Measurements from ENCODE around the gene HRG. TPM values are rescaled to one million over a fixed set of nuclear protein-coding genes. Genes with fewer than 3 reads are reported as not detected.
A peak's percentile ranks its signal among the peaks of the same experiment; 100 is the strongest.
"Not testable (repeated sequence)": the region's sequence is repeated elsewhere in the genome, so short reads cannot be mapped to it uniquely, and the experiment has no call there.

The HRG gene, protein sequence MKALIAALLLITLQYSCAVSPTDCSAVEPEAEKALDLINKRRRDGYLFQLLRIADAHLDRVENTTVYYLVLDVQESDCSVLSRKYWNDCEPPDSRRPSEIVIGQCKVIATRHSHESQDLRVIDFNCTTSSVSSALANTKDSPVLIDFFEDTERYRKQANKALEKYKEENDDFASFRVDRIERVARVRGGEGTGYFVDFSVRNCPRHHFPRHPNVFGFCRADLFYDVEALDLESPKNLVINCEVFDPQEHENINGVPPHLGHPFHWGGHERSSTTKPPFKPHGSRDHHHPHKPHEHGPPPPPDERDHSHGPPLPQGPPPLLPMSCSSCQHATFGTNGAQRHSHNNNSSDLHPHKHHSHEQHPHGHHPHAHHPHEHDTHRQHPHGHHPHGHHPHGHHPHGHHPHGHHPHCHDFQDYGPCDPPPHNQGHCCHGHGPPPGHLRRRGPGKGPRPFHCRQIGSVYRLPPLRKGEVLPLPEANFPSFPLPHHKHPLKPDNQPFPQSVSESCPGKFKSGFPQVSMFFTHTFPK
- polyA plus RNA-seq (2013, experiment 1 of 2; ENCODE audit: insufficient read length), result not detected
- polyA plus RNA-seq (2013, experiment 2 of 2; ENCODE audit: insufficient read length), result not detected

DNA sequence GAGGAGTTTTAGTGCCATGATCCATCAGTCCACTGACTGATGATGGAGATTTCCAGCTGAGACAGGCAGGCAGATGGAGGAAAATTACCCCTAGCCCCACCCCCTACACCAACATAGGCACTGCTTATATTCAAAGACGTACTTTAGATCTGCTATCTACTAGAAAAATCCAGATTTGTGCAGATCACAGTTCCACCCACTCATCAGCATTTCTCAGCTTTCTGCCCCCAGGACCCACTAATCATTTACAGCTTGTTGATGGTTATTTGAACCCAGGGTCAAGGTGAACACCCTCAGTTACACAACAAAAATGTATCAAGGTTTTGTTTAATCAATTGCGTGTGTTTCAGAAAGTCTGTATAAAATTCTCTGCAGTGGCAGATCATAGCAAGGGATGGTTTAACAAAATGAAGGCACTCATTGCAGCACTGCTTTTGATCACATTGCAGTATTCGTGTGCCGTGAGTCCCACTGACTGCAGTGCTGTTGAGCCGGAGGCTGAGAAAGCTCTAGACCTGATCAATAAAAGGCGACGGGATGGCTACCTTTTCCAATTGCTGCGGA lies at the start of gene HRG:
TSS of gene HRG (plus strand) at position 390 of the 564 bp plus-strand sequence. CDS start at position 408, 18 bp downstream.
- DNase-seq, result no peak

DNA sequence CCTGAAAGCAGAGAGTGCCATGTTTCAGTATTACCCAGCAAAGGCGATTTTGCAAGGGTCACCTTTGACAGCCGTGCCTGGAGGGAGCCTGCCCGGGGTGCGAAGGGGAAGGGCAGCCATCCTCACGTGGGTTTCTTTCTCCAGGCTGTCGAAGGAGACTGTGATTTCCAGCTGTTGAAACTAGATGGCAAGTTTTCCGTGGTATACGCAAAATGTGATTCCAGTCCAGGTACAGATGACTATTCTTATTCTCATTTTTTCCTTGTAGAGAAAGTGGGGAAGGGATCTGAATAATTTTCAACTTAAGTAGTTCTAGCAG lies 49.6 kb upstream of the HRG start:
- no peak for DNase-seq

DNA sequence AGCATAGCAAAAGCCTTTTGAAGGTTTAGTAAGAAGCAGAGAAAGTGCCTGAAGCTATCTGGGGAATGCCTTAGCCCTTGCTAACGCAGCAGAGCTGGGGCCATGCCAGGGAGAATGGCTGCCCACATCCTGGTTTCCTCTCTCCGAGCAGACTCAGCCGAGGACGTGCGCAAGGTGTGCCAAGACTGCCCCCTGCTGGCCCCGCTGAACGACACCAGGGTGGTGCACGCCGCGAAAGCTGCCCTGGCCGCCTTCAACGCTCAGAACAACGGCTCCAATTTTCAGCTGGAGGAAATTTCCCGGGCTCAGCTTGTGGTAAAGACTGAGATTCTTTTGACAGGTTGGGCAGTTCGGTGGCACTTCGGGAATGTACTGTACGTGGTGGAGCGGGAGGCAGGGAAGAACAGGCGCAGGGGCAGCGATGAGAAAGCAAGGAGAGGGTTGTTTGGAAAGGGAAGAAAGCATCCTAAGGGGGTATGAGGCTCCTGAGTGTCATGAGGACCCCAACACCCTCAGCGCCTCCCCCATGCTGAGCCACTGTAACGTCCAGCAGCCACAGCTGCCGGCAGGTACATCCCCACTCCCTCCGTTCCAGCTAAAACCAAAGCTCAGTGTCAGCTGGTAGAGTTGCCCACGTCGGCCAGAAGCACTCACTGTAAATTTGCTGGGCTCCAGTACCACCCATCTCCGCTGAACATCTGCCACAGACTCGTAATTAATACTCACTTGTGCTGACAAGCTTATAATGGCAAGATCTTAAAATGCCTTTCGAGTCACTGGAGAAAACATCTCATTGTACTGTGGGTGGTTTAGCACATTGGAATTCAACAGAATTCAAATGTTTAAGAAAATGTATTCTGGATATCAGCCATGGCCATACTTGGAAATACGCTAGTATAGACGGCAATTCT lies 48.5 kb upstream of the HRG start:
- peak; percentile 94 for DNase-seq

DNA sequence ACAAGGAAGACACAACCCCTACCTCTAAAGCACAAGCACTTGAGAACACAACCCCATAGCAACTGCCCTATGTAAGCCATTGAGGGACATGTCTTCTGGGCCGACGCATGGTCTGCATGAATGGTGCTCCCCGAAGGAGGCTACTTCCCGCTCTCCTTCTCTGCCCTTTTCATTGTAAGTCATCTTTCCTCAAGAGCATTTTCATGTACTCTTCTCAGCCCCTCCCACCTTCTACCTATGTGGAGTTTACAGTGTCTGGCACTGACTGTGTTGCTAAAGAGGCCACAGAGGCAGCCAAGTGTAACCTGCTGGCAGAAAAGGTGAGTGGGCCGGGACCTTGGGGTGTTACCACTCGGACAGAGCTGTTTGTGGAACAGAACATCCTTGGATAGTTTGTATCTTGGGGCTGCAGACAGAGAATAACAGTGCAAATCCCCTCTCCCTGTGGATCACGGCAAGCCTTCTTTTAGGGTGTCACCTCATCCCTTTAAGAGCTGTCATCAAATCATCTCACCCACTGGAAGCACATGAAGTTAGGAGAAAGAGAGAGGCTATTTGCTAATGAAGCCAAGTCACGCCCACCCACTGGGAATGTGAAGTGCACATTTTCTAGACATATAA lies 47.4 kb upstream of the HRG start:
- no peak for DNase-seq

DNA sequence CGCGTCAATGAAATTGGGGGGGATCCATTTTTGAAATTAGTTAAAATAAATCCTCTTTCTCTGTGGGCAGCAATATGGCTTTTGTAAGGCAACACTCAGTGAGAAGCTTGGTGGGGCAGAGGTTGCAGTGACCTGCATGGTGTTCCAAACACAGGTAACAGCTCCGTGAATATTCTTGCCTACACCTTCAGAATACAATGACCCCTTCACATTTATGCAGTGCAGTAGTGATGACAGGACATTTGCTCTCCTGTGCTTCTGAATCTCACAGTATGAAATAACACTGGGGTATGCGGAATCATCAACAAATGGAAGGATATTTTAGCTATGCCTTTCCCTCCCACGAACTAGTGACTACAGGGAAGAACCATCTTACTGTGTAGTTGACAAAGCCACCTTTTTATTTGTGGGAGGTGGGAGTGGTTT lies 46.0 kb upstream of the HRG start:
- DNase-seq, result no peak

DNA sequence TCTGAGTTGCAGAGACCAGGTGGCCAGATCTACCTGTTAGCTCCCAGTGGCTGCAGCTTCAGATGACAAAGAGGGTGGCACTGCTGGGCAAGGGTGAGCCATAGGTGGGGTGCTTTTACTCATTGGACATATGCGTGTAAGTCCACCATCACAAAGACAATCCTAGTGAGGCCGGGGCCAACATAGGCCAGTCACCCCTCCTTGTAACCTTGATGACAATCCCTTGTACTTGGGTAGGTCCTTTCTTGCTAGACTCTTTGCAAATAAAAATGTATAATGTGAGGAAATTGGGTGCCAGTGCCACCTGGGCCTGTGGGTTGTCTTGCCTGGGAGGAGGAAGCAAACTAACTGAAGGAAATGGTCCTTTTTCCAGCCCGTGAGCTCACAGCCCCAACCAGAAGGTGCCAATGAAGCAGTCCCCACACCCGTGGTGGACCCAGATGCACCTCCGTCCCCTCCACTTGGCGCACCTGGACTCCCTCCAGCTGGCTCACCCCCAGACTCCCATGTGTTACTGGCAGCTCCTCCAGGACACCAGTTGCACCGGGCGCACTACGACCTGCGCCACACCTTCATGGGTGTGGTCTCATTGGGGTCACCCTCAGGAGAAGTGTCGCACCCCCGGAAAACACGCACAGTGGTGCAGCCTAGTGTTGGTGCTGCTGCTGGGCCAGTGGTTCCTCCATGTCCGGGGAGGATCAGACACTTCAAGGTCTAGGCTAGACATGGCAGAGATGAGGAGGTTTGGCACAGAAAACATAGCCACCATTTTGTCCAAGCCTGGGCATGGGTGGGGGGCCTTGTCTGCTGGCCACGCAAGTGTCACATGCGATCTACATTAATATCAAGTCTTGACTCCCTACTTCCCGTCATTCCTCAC lies 45.4 kb upstream of the HRG start:
- no peak for DNase-seq

DNA sequence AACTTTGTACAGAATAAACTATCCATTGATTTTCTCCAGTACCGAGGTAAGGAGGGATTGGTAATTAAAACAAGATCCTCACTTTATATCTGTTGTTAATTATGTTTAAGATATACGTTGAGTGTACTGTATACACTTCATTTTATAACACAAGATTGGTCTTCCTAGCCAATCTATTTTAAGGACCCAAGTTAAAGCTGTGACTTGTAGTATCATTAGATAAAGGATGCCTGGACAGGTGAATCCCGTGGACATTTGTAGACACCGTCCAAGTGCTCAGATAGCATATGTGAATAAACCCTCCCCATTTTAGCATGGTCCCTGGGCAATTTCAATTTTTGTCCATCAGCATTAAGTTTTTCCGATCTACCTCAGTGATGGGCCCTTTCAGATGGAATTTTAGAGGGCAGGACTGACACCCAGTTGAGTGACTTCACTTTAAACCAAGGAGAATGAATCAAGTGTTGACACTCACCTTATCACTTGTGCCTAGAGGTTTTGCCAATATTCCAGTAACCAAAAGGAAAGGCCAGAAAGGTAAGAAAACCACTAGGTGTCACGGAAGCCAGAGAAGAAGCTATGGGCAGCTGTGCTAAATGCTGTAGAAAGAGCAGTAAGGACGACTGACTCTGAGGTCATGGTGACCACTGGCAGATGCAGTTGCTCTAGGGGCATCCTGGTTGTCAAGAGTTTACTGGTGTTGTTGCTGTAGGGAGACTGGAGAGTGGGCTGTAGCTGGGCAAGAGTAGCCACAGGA lies 43.7 kb upstream of the HRG start:
- DNase-seq, result no peak

DNA sequence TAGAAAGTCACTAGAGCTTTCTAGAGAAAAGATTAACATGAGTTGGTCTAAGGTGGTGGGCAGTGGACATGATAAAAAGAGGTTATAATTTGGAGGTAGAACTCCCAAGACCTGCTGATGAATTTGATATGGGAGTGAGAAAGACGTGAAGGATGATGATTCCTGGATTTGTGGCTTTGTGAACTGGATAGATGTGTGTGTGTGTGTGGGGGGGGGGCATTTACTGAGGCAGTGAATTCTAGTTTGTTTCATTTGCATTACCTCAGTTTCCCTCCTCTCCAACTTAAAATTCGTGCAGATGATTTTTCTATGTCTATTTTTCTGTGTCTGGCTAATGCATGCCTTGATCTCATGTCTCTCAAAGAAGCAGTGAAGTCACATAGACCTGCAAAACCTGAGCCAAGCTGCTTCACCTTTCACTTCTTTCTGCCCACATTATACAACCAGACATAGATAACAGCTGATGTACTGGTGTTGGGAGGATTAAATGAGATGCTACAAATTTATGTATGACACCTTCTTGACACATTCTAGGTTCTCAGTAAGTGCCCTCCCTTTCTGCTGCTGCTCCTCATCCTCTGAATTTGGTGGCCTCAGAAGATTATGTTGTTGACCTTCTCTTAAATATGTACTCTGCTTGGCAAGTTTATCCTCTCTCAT lies 43.0 kb upstream of the HRG start:
- DNase-seq, result no peak

DNA sequence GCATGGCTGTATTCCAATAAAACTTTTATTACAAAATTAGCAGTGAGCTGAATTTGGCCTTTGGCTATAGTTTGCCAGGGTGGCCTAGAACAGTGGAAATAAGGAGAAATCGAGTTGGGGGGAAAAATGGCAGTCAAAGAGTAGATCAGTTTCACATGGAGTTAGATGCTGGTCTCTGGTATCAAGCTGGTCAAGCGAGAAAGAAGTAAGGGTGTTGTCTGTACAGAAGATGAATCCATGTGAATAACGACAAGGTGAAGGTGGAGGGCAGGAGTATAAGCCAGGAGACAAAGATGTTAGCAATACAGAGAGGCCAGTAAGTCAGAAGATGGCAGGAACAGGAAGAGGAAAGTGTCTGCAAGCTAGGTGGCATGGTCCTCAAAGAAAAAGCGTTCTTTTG lies 41.2 kb upstream of the HRG start:
- no peak for DNase-seq

DNA sequence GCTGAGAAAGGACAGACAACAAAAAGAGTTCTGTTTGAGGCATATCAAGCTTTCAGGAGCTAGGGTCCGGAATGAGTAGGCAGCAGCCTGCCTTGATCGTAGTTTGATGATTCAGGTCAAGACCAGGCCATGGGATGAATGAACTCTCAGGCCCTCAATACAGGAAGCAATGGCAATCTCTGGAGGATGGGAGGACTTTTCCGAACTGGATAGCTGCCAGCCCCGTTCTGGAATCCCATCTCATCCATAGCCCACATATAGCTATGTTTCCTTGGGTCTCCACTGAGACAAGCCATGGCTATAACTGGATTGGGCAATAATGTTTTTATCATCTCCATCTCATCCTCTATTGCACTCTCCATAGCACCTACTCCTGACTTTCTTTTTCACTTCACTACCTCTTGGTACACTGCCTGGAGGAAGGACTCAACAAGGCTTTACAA lies 40.2 kb upstream of the HRG start:
- DNase-seq, result no peak

DNA sequence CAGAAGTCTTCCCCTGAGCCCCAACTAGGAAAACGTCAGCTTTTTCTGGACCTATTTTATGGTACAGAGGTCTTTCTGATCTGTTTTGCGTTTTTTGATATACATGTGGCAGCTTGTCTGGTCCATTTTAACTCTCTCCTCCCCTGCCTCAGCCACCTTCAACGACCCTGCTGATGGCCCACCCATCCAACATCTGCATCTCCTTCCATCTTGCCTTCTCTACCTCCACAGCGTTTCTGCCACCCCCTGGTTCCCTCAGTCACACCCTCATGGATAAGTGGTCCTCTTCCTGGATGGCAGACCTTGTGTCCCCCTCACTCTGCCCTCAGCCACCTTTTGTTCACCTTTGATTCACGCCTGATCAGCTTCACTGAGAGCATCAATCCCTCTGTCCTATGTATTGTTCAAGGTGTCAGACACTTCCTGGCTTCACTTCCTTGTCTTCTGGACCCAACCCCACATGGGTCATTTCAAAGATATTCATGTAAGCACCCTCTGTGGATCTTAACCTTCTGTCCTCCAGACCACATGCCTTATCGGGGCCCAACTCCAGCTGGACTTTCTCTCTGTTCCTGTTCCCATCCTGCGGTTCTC lies 39.5 kb upstream of the HRG start:
- DNase-seq, result no peak

DNA sequence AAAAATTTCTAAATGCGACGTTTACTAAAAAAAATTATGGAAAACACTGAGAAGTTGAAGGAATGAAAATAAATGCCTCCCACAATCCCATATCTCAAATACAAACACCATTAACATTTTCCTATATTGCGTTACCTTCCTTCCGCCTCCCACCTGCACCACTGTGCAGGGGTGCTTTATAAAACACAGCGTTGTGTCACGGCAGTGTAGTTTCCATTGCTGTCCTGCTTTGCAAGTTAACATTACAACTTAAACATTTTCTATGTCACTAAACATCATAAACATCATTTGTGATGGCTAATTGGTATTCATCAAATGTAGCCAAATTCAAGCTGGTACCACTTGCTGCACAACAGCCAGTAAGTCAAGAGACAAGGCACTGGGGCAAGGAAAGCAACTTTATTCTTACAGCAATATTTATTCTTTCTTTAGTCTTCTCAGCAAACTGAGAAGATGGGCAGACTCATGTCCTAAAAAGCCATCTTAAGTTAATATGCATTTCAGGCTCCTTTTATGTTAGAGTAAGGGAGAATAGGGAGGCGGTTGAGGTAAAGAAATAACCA lies 37.9 kb upstream of the HRG start:
- no peak for DNase-seq

DNA sequence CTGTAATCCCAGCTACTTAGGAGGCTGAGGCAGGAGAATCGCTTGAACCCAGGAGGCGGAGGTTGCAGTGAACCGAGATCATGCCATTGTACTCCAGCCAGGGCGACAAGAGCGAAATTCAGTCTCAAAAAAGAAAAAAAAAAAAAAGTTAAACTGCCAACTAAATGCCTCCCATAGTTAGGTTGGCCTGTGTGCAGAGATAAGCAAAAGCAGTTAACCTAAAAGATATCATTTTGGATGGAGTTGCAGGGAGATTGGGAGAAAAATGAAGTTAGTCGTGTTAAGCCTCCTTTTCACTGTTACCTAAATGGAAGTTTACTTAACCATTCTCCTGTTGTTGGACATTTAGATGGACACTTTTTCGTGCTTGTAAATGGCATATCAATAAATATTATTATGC lies 37.1 kb upstream of the HRG start:
- DNase-seq, result no peak

DNA sequence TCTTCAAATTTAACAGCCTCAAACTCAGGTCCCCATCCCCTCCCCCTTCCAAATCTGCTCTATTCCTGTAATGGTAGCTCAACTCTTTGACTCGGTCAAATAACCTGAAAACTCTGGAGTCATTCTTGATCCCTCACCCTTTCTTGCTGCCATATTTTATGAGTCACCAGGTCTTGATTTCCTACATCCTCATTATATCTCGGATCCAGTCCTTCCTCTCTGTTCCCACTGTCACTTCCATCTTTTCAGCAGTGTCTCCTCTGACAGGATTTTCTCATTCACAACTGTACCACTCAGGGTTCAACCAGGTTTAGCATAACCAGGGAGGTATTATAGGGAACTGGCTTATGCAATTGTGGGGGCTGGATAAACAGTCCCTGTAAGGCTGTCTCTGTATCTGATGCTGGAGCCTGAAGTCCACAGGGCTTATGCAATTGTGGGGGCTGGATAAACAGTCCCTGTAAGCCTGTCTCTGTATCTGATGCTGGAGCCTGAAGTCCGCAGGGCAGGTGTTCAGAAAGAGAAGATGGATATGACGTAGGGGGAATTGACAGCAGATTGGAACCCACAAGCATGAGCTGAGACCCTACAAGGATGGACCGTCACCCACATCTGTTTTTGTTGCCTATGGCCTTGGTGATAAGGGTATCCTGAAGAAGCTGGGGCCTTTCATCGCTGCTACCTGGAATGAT lies 34.7 kb upstream of the HRG start:
- no peak for DNase-seq

DNA sequence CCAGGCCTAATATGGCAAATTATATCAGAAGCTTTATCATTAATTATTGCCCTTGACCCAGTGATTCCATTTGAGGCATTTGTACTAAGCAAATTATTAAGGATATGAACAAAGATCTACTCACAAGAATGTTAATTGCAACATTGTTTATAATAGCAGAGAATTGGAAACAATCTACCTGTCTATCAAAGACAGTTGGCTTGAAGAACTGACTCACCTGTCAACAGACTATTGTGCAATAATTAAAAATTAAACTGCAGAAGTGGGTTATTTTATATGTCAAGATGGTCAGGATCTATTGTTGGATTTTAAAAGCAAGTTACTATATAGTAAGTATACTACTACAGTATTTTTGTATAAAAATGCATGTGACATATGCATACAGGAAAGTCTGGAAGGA lies 32.3 kb upstream of the HRG start:
- no peak for DNase-seq

DNA sequence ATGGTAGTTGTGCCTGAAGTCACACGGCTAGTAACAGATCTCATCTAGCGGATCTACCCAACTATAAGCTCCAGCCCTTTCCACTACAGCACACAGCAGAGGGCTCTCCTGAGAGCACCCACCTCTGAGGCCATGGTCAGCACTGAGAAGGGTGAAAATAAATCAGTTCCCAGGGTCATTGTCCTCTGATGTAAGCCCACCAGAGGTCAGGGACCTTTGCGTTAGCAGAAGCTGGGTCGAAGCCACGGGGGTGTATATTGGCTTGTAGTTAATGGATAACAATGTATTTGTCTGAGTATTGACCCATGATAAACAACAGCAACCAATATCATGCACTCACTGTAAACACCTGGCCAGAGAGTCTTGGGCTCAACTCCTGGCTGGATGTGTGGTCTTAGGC lies 31.6 kb upstream of the HRG start:
- not testable (repeated sequence) for DNase-seq

DNA sequence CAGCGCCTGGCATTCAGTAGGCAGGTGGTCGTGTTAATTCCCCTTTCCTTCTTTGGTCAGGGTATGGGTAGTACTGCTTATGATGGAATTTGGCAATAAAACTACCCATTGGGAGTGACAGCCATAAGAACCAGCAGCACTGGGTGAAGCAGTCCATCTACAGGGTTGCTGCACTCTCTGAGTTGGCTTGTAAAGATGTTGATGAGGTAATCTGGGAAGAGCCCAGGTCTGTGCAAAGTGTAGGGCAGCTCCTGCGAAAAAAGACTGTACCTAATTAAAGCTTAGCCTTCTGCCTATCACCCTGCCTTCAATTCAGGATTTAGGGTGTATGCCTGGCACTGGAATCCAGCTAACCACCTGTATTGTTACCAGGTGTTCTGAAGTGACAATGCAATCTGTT lies 30.3 kb upstream of the HRG start:
- DNase-seq, result no peak

DNA sequence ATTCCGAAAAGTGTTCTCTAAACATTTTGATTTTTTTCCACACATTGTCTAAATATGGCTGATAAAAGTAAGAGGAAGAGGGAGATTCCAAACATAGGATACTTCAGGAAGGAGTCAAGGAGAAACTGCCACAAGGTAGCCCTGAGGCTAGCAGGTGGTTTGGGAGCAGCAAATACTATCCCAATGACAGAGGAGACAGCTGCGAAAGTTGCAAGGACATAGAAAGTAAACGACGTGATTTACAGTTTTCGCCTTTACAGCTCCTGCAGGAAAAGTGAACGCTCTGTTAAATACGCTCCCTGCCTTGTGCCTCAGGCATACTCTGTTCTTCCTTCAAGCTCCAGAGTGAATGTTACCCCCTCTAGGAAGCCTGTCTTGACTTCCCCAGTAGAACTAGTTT lies 29.3 kb upstream of the HRG start:
- DNase-seq, result no peak

DNA sequence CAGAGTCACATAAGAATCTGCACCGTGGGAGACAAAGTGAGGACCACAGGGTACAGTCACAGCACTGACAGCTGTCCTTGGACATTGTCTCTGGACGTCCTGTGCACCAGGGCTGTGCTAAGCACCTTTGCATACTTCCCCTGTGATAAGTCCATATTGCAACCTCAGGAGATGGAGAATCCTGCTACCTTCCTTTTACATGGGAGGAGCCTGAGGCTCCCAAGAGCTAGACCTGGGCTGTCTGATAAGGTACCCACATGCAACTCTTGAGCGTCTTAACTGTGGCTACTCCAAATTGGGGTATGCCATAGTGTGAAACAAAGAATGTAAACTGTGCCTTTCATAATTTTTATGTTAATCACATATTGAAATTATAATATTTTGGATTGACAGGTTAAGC lies 28.1 kb upstream of the HRG start:
- DNase-seq, result no peak
